Measurements from ENCODE around the gene PTPRN2.

- TF ChIP-seq JUND (IDR thresholded peaks at IDR 0.05; ENCODE audit: low read length) (no peak), E2F6 (IDR thresholded peaks at IDR 0.05) (no peak), CTCF (IDR thresholded peaks at IDR 0.05; ENCODE audit: control extremely low read depth in 1 of 3, insufficient read depth in 1 of 3, low read depth in 1 of 3, low read length in 3 of 3) (no peak), ATF2 (IDR thresholded peaks at IDR 0.05; ENCODE audit: low read length) (no peak), SIRT6 (IDR thresholded peaks at IDR 0.05; ENCODE audit: low read length) (no peak), RNF2 (IDR thresholded peaks at IDR 0.05; ENCODE audit: borderline replicate concordance, low read depth, low read length, missing control alignments, poor library complexity, severe bottlenecking) (no peak), TBP (IDR thresholded peaks at IDR 0.05; ENCODE audit: low read depth, low read length) (no peak)
Measured at GRCh38 chr7:158411232-158411950, 176.2 kb downstream of the PTPRN2 start.

All from H1 (cell line).